HUDEP-2 (cell line): Measurements from ENCODE around the gene HSFY2.
"Not testable (repeated sequence)": the region's sequence is repeated elsewhere in the genome, so short reads cannot be mapped to it uniquely, and the experiment has no call there.

ENCODE experiments used
- DNase-seq, 76 experiments: peaks; one replicate each; lab custom pipeline; 2025; ENCODE audit not compliant: unreplicated experiment in 76 of 76; lab: John Stamatoyannopoulos, UW

HSFY2 gene

GRCh38 chrY:18773635-18774034 is at the start of gene HSFY2:
HSFY2 (minus strand) TSS chrY:18773735; CDS start chrY:18773618, 117 bp downstream.
- DNase-seq, result not testable (repeated sequence)

- not testable (repeated sequence) for DNase-seq
Measured at GRCh38 chrY:18815751-18816150, 42.2 kb upstream of the HSFY2 start.

GRCh38 chrY:18788757-18789406 is 15.3 kb upstream of the HSFY2 start:
- not testable (repeated sequence) for DNase-seq

DNA sequence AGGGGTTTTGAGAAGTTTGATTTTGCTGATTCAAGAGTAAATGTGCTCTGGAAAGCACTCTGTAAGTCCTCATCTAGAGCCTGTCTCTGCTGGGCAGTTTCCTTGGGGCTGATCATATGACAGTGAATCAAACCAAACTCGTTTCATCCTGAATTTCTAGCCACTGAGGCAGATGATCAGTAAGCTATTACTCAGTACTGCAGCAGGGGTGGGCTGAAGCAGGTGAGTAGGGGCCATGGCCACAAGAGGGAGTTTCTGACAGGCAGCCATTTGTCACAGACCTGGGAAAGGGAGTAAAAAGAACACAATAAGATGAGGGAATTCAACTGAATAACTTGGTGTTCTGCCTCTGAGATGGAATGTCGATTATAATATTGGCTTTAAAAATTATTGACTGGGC is 19.5 kb downstream of the HSFY2 start:
- DNase-seq, result not testable (repeated sequence)

DNA sequence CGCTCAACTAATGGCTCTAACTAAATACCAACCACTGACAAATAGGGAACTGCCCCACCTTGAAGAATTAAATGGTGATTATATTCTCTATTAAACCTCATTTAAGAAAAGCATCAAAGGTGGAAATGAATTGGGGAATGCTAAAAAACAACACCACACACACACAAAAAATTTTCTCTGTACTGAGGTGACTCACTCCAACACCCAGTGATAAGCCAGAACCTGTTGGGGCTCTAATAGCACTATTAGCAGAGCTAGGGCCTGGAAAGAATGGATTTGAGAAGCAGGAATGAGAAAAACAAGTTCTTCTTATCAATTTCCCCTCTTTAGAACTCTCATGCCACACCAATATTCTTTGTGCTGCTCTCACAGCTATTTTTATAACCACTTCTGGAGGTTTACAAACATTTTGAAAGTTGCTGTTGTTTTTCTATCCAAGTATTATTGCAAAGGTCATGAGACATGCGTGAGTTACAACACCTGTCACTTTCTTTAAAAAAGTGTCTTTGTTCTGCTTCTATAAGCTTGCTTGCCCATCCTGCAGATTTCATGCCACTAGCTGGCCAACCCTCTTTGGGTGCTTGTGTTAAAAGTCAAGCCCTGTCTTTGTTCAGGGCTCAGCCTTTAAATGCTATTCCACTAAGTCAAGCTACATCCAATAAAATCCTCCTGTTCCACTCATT is 20.3 kb downstream of the HSFY2 start:
- not testable (repeated sequence) for DNase-seq

DNA sequence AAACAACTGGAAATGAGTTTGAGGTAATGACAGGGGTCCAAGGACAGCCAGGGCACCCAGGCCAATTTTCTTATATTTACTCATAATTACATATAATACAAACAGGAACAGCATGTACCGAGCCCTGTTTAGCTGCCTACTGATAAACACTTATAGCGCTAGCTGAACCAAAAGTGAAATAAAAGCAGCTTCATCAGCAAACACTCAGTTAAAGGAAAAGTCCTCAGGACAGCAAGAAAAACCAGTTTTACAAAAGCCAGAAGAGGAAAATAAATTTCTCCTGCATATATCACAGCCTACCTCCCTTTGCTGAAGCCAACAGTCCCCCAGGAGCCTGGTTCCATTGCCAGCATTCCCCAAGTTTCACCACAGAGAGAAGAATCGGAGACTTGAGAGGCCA is 49.8 kb downstream of the HSFY2 start:
- not testable (repeated sequence) for DNase-seq
